GM19023 (cell line): Measurements from ENCODE around the gene MX1.

Experiments
- ATAC-seq: cut with Tn5 transposase; IDR thresholded peaks from one replicate; pipeline ENCODE4 v1.9.1; 2021; ENCODE audit warnings: mild to moderate bottlenecking, moderate library complexity; ENCODE audit not compliant: unreplicated experiment

MX1 gene

DNA sequence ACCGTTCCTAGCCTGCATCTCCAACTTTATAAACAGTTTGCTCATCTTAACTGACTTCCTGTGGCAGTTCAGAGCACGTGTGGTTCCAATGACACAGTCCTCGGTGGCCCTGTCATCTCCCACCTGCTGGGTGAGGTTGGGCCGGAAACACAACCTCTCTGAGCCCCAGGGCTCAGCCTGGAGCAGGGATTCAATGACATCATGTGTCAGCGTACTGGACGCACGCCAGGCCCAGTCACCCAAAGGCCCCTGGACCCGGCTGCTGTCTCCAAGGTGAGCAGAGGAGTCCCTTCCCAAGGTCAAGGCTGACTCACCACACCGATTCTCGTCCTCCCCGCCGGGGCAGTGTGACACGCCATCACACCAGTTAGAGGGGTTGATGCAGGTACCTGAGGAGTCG is 62.0 kb downstream of the MX1 start:
- no peak for ATAC-seq

DNA sequence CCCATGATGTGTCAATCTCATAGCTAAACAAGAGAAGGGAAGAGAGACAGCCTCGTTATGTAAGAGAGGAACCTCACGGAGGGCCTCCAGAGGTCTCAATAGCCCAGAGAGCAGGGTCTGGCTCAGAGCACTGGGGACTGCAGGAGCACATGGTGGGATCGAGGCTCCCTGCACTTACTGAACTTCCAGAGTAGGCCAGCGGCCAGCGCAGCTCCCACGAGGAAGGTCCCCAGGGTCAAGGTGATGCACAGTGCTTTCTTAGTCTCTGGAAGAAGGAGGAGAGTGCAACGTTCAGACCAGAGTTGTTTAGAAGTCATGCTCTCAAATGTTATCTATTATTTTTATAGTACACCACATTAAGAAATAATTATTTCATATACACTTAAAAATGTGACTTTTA is 63.3 kb downstream of the MX1 start:
- no peak for ATAC-seq

DNA sequence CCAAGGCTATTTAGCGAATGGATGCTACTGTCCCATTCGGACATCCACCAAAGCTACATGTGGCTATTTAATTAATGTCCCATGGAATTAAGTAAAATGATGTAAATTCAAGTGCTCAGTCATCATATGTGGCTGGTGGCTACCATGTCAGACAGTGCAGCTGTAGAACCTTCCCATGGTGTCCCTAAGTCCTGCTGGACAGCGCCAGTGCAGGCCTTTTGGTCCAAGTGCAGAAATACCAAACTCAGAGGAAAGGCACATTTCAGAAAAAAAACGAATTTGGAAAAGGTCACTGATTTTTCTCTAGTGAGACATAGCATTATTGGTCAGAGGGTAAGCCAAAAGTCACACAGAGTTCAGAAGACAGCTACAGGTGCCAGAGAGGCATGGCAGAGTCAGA is 64.3 kb downstream of the MX1 start:
- ATAC-seq = no peak

DNA sequence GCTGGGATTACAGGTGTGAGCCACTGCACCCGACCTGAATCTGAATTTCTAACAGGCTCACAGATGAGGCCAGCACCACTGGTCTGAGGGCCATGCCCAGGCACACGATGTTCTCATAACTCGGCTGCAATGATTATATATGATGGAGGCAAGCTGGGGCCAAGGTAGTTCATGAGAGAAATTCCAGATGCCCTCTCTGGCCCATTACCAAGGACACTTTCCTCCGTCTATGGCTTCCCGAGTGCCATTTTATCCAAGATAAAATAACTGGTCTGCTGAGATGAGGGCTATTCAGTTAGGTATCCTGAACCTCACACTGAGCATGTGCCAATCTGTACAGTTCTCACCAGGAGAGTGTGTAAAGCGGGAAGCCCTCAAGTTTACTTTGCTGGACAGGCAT is 65.4 kb downstream of the MX1 start:
- no peak for ATAC-seq

DNA sequence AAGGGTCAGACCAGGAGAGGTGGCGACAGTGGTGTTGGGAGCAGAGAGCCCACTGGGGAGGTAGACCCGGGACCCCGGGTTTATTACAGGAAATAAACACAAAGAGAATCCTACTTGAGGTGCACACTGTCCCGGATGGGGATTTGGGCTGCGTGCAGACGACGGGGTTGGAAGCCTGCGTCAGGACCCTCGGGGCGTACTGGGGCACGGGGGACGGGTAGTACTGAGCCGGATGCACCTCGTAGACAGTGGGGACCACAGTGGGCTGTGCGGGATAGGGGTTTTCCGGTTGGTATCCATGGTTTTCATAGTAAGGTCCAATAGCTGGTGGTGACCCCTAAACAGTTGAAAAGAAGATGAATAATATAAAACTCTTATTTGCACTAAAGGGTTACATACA is 68.2 kb downstream of the MX1 start:
- ATAC-seq = no peak

DNA sequence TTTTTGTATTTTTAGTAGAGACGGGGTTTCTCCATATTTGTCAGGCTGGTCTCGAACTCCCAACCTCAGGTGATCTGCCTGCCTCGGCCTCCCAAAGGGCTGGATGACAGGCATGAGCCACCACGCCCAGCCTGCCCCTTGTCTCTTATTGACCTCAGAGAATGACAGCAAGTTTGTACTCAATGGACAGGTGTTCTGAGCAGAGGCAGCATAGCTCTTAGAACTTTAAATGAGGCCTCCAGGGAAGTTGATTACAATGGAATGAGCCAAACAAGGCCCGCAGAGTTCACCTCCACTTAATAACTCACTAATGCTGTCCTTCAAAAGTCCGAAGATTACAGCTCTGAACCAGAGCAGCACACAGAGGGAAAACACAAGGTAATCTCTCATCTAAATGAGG is 71.0 kb downstream of the MX1 start:
- ATAC-seq = no peak

DNA sequence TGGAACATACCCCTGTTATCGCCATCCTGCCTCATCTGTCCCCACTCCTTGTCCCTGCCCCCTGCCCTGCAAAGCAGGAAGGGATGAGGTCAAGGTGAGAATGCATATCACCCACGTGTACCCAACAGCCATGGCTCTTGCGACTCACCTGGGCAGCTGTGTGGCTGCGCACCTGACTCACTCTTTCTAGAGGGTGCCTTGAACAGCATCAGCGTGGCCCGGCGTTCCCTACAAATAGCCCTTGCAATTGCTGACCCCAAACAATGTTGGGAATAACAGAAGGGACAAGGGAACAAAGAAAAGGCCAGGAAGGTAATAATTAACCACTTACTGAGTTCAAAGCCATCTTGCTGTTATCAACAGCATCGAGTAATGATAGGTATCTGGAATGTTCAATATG is 71.7 kb downstream of the MX1 start:
- no peak for ATAC-seq

DNA sequence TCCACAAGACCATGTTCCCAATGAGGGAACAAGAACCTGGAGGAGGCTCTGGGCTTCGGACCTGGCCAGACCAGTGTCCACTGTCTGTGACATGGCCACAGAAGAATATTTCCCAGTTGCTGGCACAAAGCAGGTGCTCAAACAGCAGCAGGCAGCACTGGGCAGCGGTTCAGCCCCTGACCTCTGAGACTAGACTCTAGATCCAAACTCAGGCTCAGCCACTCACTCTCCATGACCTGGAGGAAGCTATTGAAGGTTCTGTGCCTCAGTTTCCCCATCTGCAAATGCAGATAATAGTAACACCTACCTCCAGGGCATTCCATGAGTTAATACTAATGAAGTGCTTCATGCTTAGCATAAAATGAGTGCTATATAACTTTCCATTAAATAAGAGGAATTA is 73.9 kb downstream of the MX1 start:
- ATAC-seq = no peak

DNA sequence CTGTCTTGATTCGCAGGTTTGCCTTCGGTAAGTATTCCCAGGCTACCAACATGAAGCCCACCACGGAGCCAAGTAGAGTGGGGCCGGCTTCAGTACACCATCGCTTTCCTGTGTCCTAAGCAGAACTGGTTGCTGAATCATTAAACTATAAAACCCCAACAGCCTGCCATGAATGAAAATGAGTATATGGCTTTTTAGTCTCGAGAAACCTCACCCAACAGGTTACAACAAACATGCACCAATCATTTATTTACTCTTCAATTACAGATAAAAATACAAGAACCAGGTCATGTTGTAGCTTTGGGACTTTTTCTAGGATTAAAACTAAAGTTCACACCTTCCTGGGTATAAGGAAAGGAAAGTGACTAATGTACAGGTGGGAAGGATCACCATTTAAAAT is 74.3 kb downstream of the MX1 start:
- ATAC-seq = no peak

DNA sequence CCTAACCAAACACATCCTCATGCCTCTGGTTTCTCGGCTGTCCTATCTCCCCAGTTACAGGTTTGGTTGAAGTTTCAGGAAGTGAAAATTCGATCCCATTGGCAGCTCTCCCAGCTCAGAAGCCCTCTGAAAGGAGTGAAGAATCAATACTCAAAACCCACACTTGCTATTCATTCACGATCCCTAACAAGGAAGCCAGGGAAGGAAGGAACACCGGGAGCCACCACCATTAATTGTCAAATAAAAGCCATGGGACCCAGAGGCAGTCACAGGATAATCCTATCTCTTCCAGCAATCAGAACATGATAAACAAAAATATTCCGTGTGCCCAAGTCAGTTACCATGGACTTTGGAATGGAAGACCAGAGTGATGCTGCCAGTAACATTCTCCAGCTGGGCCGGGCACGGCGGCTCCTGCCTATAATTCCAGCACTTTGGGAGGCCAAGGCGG is 74.9 kb downstream of the MX1 start:
- no peak for ATAC-seq

DNA sequence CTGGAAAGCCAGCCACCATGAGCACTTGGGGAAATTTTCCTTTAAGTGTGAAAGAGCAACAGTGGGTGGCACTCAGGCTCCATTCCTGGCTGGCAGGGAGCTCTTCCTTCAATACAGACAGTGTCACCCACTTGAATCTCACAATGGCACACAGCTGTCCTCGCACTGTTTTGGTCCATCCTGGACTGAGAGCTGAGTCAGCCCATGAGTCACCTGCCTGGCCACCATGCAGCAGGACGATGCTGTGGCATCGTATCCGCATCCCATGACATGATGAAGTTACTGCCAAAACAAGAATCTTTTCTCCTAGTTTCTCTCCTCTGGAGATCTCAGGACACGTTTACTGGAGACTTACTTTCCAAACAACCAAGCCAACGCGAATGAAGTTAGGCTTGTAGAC is 75.9 kb downstream of the MX1 start:
- no peak for ATAC-seq

DNA sequence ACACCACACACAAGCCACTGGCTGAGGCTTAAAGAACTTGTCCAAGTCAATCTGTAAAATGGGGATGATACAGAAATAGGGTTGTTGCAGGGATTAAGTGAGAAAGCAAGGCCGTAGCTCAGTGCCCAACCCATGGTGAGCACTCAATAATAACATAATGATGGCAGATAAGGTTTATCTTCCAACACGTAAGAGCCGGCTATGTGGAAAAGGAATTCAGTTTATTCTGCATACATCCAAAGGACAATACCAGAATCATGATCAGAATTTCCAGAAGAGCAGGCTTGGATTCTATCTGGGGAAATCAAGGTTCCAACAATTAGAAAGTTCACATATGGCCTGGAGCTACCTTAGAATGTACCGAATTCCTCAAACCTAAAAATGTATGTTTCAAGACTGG is 77.3 kb downstream of the MX1 start:
- ATAC-seq = no peak

DNA sequence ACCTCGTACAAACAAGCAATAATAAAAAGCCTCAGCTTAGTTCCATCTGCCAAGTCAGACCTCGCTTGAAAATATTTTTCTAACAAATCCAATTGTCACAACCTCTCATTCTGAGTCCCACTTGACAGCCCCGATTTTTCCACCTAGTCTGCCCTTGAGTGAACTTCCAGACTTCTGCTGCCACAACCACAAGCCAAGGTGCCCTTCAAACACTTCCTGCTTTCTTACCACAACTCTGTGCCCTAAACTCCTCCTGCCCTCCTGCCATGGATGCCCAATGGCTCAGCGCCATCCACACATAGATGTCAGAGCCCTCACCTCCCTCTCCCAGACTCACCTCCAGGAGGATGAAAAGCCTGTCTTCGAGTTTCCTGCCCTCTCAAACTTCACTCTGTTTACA is 78.0 kb downstream of the MX1 start:
- no peak for ATAC-seq

DNA sequence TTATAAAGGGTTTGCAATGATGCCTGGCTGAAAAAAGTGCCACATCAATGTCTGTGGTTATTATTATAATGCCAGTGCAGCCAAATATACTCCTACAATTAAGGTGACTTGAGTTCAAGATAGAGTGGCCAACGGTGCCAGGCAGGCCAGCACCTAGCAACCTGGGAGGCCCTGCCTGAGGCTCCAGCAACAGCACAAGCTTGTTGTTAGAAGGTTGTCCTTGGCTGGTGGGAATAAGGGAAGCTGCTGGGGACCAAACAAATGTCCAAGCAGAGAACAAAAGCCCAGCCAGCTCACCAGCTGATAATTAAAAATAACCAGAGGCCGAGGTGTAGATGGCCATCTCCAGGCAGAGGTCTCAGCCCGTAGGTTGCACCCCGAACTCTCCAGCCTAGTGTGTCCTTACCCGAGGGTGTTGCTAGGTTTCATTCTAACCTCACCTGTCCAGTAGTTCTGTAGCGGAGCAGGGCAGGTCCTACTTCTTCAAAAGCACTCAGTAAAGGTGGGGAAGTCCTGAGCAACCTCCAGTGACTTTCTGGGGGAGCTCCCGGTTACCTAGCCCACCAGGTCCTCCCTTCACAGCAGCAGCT is 80.1 kb downstream of the MX1 start:
- ATAC-seq = no peak

DNA sequence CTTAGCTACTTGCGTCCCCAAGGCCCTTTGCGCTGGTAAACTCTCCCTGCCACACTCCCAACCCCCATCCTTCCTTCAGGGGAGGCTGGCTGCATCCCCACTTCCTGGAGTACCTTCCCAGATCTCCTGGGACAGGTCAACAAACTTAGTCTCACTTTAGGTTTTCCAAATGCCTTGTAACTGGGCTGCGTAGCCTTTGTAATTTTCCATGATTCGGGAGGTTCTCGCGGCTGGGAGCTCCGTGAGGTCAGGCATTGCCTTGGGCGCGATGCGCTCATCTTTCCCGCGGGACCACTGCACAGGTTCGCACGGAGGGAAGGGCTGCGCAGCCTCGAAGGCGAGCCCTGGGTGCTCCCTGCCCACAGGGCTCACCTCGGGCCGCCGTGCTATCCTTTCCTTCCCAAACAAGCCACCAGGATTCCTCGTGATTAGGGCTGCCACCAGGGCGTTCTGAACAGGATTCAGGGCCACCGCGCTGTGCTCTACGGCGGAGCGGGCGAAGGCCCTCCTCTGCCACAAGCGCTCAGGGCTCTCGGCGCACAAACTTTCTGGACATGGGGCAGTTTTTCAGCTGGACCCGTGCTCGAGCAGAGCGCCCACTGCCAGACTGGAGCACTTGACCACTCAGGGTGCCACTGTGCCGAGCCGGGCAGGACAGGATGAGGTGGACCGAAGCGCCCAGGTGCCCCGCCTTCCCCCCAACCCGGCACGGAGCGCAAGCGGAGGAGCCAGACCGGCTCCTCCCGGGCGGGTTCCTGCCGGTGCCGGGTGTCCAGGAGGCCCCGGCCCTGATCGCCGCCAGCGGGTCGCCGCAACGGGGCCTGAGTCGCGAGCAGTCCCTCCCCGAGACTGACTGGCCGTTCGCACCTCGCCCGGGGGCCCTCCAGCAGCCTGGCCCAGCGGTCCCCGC is 80.8 kb downstream of the MX1 start:
- no peak for ATAC-seq

DNA sequence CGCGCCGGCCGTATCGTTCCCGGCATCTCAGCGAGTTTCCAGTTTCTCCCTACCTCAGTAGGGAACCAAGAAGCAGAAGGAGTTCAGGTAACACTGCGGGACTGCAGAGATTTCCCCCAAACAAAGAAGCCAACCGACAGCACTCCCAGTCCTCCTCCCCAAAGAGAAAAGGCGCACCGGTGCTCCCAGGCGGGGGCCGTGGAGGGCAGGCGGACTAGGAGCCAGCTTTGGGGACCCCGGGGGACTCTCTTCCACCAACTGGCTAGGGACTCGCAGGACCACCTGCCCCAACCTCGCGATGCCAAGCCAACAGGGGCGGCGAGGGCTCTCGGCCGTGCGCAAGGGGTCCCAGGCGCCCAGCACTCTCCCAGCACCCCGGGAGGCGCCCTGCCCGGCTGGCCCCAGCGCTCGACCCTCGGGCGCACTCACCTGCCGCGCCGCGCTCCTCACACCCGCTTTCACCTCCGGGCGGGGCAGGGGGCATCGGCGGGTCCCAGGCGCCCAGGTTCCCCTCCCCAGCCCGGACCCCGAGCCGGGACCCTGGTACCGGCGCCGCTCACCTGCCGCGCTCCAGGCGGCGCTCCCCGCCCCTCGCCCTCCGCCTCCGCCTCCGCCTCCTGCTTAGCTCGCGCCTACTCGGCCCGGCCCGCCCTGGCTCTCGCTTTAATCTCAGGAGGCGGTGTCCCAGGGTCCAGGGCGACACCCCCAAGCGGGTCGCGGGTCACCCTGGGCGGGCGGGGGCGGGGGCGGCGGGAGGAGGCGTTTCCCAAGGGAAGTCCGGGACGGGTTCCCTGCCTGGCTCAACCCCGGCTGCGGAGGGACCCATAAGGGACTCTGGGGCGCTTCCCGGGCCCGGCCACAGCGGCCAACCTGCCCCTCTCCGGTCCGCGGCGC is 81.7 kb downstream of the MX1 start, which contains the start of gene TMPRSS2:
Gene TMPRSS2, minus strand, starts transcription at position 638 of the 894 bp plus-strand sequence. CDS start 10,025 bp downstream, outside the sequence.
- ATAC-seq = no peak

DNA sequence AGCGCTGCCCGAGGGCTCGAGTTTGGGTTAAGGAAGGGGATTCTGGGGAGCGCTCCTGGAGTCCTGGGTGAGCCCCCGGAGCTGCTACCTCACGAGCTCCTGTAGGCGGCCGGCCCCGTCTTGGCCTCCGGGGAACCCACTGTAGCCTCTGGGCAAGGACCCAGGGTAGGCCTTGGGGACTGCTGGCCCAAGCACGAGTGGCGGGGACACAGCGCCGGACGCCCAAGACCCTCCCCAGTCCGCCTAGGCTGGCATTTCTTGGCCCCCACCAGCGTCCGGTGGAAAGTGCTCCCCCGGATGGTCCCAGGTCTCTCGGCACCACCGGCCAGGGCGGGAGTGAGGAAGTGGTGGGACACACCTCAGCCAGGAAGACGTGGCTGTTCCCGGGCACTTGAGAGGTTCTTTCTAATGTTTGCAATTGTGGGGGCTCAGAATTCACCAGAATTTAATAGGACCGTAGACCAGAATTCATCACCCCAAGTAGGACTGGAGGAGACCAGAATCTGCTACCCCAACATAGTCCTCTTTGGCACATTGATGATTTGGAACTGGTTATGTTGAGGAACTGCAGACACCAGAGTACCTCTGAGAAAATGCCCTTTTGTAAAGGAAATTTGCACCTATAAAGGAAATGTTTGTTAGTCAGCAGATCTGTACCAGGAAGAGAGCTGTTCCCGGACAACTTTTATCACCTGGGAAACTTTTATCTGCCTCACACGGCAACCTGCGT is 82.5 kb downstream of the MX1 start:
- no peak for ATAC-seq
